ENCODE measurements around the gene TNS1. TPM values are rescaled to one million over a fixed set of nuclear protein-coding genes. Genes with fewer than 3 reads are reported as not detected.

TNS1 gene
- total RNA-seq, 1 experiment from 2014 or later: 1.5 TPM

DNA sequence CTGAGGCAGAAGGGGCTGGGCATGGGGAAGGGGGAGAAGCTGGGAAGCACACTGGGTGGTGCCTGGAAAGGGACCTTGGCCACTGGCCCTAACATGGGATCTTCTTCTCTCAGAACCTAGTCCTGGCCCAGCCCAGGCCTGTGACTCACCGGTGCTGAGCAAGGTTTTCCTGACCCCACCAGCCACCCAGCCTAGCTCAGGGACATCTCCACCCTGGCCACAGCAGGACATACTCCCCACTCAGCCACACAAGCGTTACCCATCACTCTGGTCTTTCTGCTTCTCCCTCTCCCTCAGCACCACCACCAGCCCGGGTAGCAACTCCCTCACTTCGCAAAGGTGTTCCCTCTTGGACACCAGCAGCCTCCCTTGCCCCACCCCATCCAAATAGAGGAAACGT is 22.8 kb downstream of the TNS1 start:
- H3K36me3 ChIP-seq (ENCODE audit: low read depth, low read length): no peaks in the 10 kb centered on the region
- ATAC-seq (no peak), DNase-seq (no peak)
- H3K9ac ChIP-seq (ENCODE audit: low read length): no peak overlapping the region
- no peak overlapping the region for H3K4me3 ChIP-seq (ENCODE audit: low read length)
- H3K9me3 ChIP-seq (ENCODE audit: low read length): no peaks in the 10 kb centered on the region
- intact Hi-C loops (cut with micrococcal nuclease): no loop called here
- ChIA-PET POLR2A (ENCODE audit: unreplicated experiment) (no interaction called here), CTCF (no interaction called here)
- no peaks in the 10 kb centered on the region for H3F3A ChIP-seq (ENCODE audit: low read length, unreplicated experiment)
- no peaks in the 10 kb centered on the region for H4K20me1 ChIP-seq (ENCODE audit: low read length)
- no peak overlapping the region for H3K27ac ChIP-seq (ENCODE audit: low read length)
- H3K9me2 ChIP-seq (replicated peaks; ENCODE audit: low read length): no peaks in the 10 kb centered on the region
- TF ChIP-seq, protein P1, sequence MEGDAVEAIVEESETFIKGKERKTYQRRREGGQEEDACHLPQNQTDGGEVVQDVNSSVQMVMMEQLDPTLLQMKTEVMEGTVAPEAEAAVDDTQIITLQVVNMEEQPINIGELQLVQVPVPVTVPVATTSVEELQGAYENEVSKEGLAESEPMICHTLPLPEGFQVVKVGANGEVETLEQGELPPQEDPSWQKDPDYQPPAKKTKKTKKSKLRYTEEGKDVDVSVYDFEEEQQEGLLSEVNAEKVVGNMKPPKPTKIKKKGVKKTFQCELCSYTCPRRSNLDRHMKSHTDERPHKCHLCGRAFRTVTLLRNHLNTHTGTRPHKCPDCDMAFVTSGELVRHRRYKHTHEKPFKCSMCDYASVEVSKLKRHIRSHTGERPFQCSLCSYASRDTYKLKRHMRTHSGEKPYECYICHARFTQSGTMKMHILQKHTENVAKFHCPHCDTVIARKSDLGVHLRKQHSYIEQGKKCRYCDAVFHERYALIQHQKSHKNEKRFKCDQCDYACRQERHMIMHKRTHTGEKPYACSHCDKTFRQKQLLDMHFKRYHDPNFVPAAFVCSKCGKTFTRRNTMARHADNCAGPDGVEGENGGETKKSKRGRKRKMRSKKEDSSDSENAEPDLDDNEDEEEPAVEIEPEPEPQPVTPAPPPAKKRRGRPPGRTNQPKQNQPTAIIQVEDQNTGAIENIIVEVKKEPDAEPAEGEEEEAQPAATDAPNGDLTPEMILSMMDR (conservative IDR thresholded peaks at IDR 0.05; ENCODE audit: low read depth, low read length): no peak
- TF ChIP-seq EZH2 (IDR thresholded peaks at IDR 0.05; ENCODE audit: low read length, unreplicated experiment): no peak
- no peak for TF ChIP-seq EZH2phosphoT487 (IDR thresholded peaks at IDR 0.05; ENCODE audit: borderline replicate concordance, low read length)
- H3K4me1 ChIP-seq (ENCODE audit: insufficient read depth, low read length): no peaks in the 10 kb centered on the region
- no peak overlapping the region for H2AFZ ChIP-seq (ENCODE audit: low read length)
- no TSS peak for BruUV-seq (replicated peaks)
- no peak overlapping the region for H3K4me2 ChIP-seq (ENCODE audit: low read length)
- H3K79me2 ChIP-seq (ENCODE audit: low read length): no peaks in the 10 kb centered on the region
- peaks cover 42% of the 10 kb centered on the region for H3K27me3 ChIP-seq (ENCODE audit: low read length)

DNA sequence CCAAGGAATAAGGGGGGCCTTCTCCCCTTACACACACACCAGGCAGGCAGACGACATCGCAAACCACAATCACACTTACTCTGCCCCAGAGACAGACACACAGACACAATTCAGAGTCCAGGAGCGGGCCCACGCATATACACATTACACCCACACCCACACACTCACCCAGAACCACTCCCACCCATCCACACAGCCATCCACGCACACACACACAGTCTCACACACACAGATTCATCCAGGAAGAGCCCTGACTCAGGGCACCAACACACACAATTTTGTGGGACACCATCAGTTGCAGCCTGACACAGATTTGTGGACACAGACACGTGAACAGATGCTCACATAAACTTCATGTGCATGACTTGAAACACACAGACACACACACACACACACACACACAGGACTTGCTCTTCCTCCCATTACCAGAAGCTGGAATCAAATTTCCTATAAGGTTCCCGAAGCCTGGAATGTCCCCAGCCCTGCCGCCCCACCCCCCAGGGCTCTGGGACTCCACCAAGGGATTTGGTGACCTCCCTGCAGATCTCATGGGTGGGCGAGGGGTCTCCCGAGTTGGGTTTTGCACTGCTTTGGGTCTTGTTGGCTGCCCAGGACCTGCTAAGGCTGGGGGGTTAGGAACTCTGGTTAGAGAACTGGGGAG is 23.5 kb downstream of the TNS1 start:
- no peaks in the 10 kb centered on the region for H3F3A ChIP-seq (ENCODE audit: low read length, unreplicated experiment)
- DNase-seq (no peak), ATAC-seq (no peak; the same call in 1 of the 2 replicates)
- H3K27ac ChIP-seq (ENCODE audit: low read length): no peak overlapping the region
- TF ChIP-seq EZH2 (IDR thresholded peaks at IDR 0.05; ENCODE audit: low read length, unreplicated experiment): no peak
- no peak for TF ChIP-seq EZH2phosphoT487 (IDR thresholded peaks at IDR 0.05; ENCODE audit: borderline replicate concordance, low read length)
- no peak overlapping the region for H3K9ac ChIP-seq (ENCODE audit: low read length)
- peak overlapping the region; percentile 82 for H3K4me2 ChIP-seq (ENCODE audit: low read length)
- H2AFZ ChIP-seq (ENCODE audit: low read length): peak overlapping the region; percentile 73; the same call in 1 of the 2 replicates
- POLR2A ChIA-PET (ENCODE audit: unreplicated experiment): no interaction called here
- no peaks in the 10 kb centered on the region for H3K9me2 ChIP-seq (replicated peaks; ENCODE audit: low read length)
- no peaks in the 10 kb centered on the region for H3K9me3 ChIP-seq (ENCODE audit: low read length)
- H3K79me2 ChIP-seq (ENCODE audit: low read length): no peaks in the 10 kb centered on the region
- CTCF ChIA-PET: no interaction called here
- H3K4me1 ChIP-seq (ENCODE audit: insufficient read depth, low read length): no peaks in the 10 kb centered on the region
- BruUV-seq (replicated peaks): no TSS peak
- peak overlapping the region; percentile 63 for H3K4me3 ChIP-seq (ENCODE audit: low read length)
- intact Hi-C loops (cut with micrococcal nuclease): no loop called here
- H4K20me1 ChIP-seq (ENCODE audit: low read length): no peaks in the 10 kb centered on the region
- peaks cover 49% of the 10 kb centered on the region for H3K27me3 ChIP-seq (ENCODE audit: low read length)
- H3K36me3 ChIP-seq (ENCODE audit: low read depth, low read length): no peaks in the 10 kb centered on the region

DNA sequence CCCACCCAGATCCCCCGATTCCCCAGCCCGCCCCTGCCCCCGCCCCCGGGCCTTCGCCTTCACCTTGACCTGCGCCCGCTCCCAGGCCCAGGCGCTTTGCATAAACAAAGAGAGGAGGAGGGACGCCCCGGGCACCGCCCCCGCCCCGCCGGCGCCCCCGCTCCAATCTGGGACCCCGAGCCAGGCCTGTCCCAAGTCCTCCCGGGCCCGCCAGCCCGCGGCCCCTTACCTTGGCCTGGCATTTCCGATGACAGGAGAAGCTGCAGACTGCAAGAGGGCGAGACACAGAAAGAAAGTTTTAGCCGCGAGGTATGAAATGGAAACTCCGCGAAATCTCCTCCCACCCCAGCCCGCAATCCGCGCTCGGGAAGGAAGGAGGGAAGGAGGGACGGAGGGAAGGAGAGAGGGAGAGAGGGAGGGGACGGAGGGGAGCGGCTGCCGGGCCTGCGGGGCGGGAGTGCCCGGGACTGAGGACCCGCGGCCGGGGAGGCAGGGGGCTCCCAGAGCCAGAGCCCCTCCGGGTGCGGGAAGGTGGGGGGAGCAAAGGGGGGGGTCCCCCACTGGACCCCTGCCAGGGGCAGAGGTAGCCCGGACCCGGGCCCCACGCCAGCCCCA is 24.2 kb downstream of the TNS1 start:
- no peaks in the 10 kb centered on the region for H3K79me2 ChIP-seq (ENCODE audit: low read length)
- H3K9ac ChIP-seq (ENCODE audit: low read length): no peak overlapping the region
- ChIA-PET POLR2A (ENCODE audit: unreplicated experiment) (no interaction called here), CTCF (no interaction called here)
- H3F3A ChIP-seq (ENCODE audit: low read length, unreplicated experiment): no peaks in the 10 kb centered on the region
- BruUV-seq (replicated peaks): no TSS peak
- intact Hi-C loops (cut with micrococcal nuclease): no loop called here
- ATAC-seq: no peak; the same call in 1 of the 2 replicates
- H3K27me3 ChIP-seq (ENCODE audit: low read length): peaks cover 56% of the 10 kb centered on the region
- peak overlapping the region; percentile 63 for H3K4me3 ChIP-seq (ENCODE audit: low read length)
- no peaks in the 10 kb centered on the region for H3K9me3 ChIP-seq (ENCODE audit: low read length)
- H2AFZ ChIP-seq (ENCODE audit: low read length): peak overlapping the region; percentile 73; the same call in 1 of the 2 replicates
- H3K9me2 ChIP-seq (replicated peaks; ENCODE audit: low read length): no peaks in the 10 kb centered on the region
- peak; percentile 14 for DNase-seq
- TF ChIP-seq EZH2phosphoT487 (IDR thresholded peaks at IDR 0.05; ENCODE audit: borderline replicate concordance, low read length) (no peak), EZH2 (IDR thresholded peaks at IDR 0.05; ENCODE audit: low read length, unreplicated experiment) (no peak)
- no peaks in the 10 kb centered on the region for H3K36me3 ChIP-seq (ENCODE audit: low read depth, low read length)
- peak overlapping the region; percentile 82 for H3K4me2 ChIP-seq (ENCODE audit: low read length)
- H4K20me1 ChIP-seq (ENCODE audit: low read length): no peaks in the 10 kb centered on the region
- no peak overlapping the region for H3K27ac ChIP-seq (ENCODE audit: low read length)
- no peaks in the 10 kb centered on the region for H3K4me1 ChIP-seq (ENCODE audit: insufficient read depth, low read length)
